HUES64 (cell line): ENCODE results near the gene DCAF10.

Experiments used
- H3K27ac ChIP-seq: 2 replicates; pipeline ENCODE4 v1.7.0; 2013; ENCODE audit warnings: low read depth, low read length, inconsistent platforms
- H3K27me3 ChIP-seq: 2 replicates; pipeline ENCODE4 v1.6.1; 2013; ENCODE audit warnings: mild to moderate bottlenecking, low read length; ENCODE audit not compliant: insufficient read depth
- H3K36me3 ChIP-seq: 2 replicates; pipeline ENCODE4 v1.6.1; 2013; ENCODE audit warnings: mild to moderate bottlenecking, low read length; ENCODE audit not compliant: insufficient read depth
- H3K4me1 ChIP-seq: 2 replicates; pipeline ENCODE4 v1.6.1; 2013; ENCODE audit warnings: mild to moderate bottlenecking, low read length, moderate library complexity; ENCODE audit not compliant: insufficient read depth
- H3K4me3 ChIP-seq: 2 replicates; pipeline ENCODE4 v1.5.1; 2013; ENCODE audit warnings: mild to moderate bottlenecking, low read length, moderate library complexity
- H3K9ac ChIP-seq: 2 replicates; pipeline ENCODE4 v1.6.1; 2013; ENCODE audit warnings: mild to moderate bottlenecking, low read depth, low read length
- H3K9me3 ChIP-seq: 2 replicates; pipeline ENCODE4 v1.6.1; 2013; ENCODE audit warnings: low read depth, low read length; ENCODE audit not compliant: insufficient read depth
- WGBS: fragments of 150-250, 120-280 bp; methylation state at CpG from one replicate; pipeline ENCODE4 v1.1.7; 2013; ENCODE audit warnings: missing lambda C conversion rate; 5-methylcytosine and 5-hydroxymethylcytosine counted together

Gene DCAF10

DNA sequence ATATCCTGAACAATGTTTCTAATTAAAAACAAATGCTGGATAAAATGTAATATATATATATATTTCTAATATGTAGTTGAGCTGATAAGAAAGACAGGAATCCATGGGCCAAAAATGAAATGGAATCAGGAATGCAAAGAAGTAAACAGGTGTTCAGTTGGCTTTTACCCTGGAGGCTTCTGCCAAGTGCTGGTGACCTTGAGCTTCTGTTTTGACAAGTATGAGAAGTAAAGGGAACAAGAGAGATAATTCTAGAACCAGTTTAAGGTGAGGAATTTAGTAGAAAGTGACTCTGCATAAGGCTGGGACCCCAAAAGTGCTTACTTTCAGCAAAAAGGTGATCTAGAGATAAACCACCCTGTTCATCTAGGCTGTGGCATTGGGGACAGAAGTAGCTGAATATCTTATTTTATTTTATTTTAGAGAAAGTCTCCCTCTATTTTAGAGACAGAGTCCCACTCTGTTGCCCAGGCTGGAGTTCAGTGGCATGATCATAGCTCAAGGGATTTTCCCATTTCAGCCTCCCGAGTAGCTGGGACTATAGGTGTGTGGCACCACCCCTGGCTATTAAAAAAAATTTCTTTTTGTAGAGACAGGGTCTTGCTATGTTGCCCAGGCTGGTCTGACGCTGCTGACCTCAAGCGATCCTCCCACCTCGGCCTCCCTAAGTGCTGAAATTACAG, 27.0 kb downstream of the DCAF10 start:
- H3K36me3 ChIP-seq: peaks cover 36% of the 10 kb centered on the region
- WGBS: 94% methylated on average over 4 of the region's 4 CpGs

DNA sequence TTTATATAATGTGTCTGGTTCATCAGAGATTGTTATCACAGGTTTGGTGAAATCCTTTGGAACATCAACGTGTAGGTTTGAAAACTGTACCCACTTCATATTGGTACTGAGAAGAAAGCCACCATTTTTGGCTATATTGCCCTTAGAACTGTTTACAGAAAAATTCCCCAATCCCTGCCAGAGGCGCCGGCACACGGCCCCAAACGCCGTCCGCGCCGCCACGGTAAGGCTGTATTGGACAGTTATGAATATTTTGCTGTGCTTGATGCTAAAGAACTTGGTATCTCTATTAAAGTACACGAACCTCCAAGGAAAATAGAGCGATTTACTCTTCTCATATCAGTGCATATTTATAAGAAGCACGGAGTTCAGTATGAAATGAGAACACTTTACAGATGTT, 35.2 kb downstream of the DCAF10 start:
- WGBS: 97% methylated on average over 13 of the region's 13 CpGs
- peaks cover 6% of the 10 kb centered on the region for H3K36me3 ChIP-seq
- no peaks in the 10 kb centered on the region for H3K4me1 ChIP-seq
- no peak overlapping the region for H3K9ac ChIP-seq
- H3K4me3 ChIP-seq: no peak overlapping the region
- no peaks in the 10 kb centered on the region for H3K27me3 ChIP-seq
- no peak overlapping the region for H3K27ac ChIP-seq
- H3K9me3 ChIP-seq: no peaks in the 10 kb centered on the region

More for the DNA sequence above, 27.0 kb downstream of the DCAF10 start:
- no peaks in the 10 kb centered on the region for H3K4me1 ChIP-seq
- H3K9me3 ChIP-seq: no peaks in the 10 kb centered on the region
- no peak overlapping the region for H3K9ac ChIP-seq
- no peaks in the 10 kb centered on the region for H3K27me3 ChIP-seq
- H3K27ac ChIP-seq: no peak overlapping the region
- no peak overlapping the region for H3K4me3 ChIP-seq

DNA sequence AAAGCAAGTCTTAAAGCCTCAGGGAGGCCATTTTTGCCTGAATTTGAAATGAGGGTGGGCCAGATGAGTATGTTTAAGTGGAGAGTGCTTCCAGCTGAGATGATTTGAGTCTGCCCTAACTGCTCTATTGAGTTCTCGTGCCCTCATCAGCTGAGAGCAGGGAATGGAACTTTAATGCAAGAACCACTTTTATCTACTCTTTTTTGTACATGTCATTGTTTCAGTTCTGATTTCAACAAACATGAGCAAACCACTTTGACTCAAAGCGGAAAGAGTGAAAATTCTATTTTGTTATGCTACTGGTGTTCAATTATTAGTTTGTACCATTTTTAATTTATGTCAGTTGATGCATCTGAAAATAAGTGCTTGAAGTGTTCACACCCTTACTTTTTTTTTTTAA, 35.8 kb downstream of the DCAF10 start:
- Histone ChIP-seq H3K9ac (no peak overlapping the region), H3K4me1 (no peaks in the 10 kb centered on the region), H3K27ac (no peak overlapping the region), H3K4me3 (no peak overlapping the region), H3K27me3 (no peaks in the 10 kb centered on the region), H3K36me3 (peaks cover 9% of the 10 kb centered on the region), H3K9me3 (no peaks in the 10 kb centered on the region)
- 85% methylated on average over 2 of the region's 2 CpGs for WGBS

DNA sequence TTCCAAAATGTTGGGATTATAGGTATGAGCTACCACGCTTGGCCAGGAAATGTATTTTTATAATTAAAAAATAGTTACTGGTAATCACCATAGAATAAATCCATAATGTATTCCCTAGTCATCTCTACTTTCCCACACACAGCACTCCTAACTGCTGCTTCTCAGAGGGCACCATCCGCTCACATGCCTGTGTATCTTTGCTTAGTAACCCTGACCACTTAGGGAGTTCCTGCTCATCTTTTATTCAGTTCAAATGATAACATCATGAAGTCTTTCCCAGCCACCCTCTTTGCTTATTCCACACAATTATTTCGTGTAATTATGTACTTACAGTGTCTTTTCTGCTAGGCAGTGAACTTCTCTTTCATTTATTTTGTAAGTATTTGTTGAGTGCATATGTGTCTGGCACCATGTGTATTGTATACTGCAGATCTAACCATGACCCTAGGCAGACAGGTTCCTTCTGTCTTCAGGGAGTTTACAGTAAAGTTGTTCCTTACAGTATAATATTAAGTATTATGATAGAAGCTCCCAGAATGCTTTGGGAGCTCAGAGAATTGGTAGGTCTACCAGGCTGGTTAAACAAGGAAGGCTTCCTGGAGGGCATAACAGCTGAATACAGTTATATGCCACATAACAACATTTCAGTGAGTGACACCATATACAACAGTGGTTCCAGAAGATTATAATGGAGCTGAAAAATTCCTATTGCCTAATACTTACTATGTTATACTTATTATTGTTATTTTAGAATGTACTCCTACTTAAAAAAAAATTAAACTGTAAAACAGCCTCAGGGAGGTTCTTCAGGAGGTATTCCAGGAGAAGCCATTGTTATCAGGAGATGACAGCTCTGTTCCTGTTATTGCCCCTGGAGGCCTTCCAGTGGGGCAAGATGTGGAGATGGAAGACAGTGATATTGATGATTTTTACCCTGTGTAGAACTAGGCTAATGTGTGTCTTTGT, 39.2 kb downstream of the DCAF10 start:
- Histone ChIP-seq H3K4me3 (no peak overlapping the region), H3K9ac (no peak overlapping the region), H3K9me3 (no peaks in the 10 kb centered on the region), H3K27ac (no peak overlapping the region), H3K36me3 (peaks cover 14% of the 10 kb centered on the region), H3K27me3 (no peaks in the 10 kb centered on the region), H3K4me1 (no peaks in the 10 kb centered on the region)
- WGBS: 90% methylated on average over 2 of the region's 3 CpGs

DNA sequence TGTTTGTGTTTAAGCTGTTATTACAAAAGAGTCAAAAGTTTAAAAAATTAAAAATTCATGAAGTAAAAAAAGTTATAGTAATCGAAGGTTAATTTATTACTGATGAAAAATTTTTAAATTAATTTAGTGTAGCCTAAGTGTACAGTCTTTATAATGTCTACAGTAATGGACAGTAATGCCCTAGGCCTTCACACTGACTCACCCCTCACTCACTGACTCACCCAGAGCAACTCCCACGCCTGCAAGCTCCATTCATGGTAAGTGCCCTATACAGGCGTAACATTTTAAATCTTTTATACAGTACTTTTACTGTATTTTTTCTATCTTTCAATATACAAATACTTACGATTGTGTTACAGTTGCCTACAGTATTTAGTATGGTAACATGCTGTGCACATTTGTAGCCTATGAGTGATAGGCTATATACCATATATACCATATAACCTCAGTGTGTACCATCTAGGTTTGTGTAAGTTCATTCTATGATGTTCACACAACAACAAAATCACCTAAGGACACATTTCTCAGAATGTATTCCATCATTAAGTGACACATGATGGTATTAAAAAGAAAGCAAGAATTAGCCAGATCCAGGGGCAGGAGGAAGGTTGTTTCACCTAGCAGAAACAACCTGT, 40.1 kb downstream of the DCAF10 start:
- Histone ChIP-seq H3K36me3 (peaks cover 14% of the 10 kb centered on the region), H3K9me3 (no peaks in the 10 kb centered on the region), H3K27ac (no peak overlapping the region), H3K4me1 (no peaks in the 10 kb centered on the region), H3K9ac (no peak overlapping the region), H3K27me3 (no peaks in the 10 kb centered on the region), H3K4me3 (no peak overlapping the region)
- 93% methylated on average over 2 of the region's 4 CpGs for WGBS

DNA sequence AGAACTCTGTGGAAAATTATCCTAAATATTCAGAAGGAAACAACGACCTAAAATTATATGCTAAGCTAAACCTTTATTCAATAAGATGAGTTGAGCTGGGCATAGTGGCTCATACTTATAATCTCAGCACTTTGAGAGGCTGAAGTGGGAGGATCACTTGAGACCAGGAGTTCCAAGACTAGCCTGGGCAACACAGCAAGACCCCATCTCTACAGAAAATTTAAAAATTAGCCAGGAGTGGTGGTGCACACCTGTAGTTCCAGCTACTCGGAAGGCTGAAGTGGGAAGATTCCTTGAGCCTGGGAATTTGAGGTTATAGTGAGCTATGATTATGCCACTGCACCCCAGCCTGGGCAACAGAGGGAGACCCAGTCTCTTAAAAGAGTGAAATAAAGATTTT, 51.6 kb downstream of the DCAF10 start:
- 96% methylated on average over 1 of the region's 2 CpGs for WGBS
- Histone ChIP-seq H3K4me3 (no peak overlapping the region), H3K27ac (no peak overlapping the region), H3K36me3 (peaks cover 11% of the 10 kb centered on the region; the same call in 1 of the 2 replicates), H3K9ac (no peak overlapping the region), H3K4me1 (no peaks in the 10 kb centered on the region), H3K9me3 (no peaks in the 10 kb centered on the region), H3K27me3 (no peaks in the 10 kb centered on the region)

DNA sequence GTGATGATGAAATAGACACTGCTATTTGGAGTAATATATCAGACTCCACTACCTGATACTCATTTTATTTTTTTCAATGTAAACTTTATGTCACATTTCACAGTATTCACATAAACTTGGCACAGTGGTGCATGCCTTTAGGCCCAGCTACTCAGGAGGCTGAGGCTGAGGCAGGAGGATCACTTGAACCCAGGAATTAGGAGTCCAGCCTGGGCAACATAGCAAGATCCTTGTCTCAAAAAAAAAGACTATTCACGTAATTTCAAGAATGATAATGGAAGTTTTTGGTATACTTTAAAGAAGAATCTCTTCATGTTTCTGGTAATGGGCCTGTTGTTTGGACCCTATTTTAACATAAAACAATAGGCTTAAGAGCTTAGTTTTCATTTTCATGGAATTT, 56.0 kb downstream of the DCAF10 start:
- H3K9me3 ChIP-seq: no peaks in the 10 kb centered on the region
- H3K36me3 ChIP-seq: peaks cover 38% of the 10 kb centered on the region
- no peaks in the 10 kb centered on the region for H3K4me1 ChIP-seq
- WGBS: 100% methylated on average over 1 of the region's 1 CpG
- H3K27me3 ChIP-seq: no peaks in the 10 kb centered on the region
- no peak overlapping the region for H3K9ac ChIP-seq
- H3K4me3 ChIP-seq: no peak overlapping the region
- no peak overlapping the region for H3K27ac ChIP-seq

DNA sequence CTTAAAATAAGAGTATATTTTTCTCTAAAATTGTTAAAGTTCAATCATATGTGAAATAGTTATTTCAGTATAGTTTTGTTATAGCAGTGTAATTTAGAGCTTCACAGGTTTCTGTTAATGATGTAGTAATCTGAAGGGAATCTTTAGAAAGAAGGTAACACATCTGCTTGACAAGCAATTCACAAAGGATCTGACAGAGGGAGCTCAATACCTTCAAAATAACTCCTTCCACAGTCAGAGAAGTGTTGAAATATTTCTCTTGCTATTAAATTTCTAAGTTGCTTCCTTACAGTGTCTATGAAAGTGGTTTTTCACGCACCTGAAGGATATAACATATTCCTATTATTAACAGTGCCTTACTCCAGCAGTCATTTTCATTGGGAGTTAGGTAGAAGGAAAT, 58.4 kb downstream of the DCAF10 start:
- H3K9me3 ChIP-seq: no peaks in the 10 kb centered on the region
- no peak overlapping the region for H3K4me3 ChIP-seq
- no CpG with 5 or more reads among the region's 1 CpG for WGBS
- no peak overlapping the region for H3K27ac ChIP-seq
- H3K9ac ChIP-seq: no peak overlapping the region
- H3K27me3 ChIP-seq: no peaks in the 10 kb centered on the region
- peaks cover 50% of the 10 kb centered on the region for H3K36me3 ChIP-seq
- no peaks in the 10 kb centered on the region for H3K4me1 ChIP-seq

DNA sequence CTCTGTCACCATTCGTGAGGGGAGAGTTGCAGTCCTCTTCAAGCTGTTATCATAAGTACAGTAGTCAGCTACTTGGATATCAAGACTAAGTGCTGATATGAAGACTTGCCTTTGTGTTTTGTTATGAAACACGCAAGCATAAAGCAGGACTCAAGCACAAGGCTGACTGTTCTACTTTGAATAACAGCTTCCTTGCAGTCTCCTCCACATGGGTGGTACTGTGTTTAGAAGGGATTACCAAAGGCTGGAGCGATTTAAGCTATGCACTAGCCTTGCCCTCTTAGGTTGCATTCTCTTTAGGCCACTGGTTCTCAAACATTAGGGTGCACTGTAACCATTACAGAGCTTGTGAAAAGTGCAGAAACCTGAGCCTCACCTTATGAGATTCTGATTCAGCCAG, 61.9 kb downstream of the DCAF10 start:
- no peak overlapping the region for H3K9ac ChIP-seq
- H3K27ac ChIP-seq: no peak overlapping the region
- no peak overlapping the region for H3K4me3 ChIP-seq
- H3K36me3 ChIP-seq: peaks cover 38% of the 10 kb centered on the region
- 74% methylated on average over 3 of the region's 3 CpGs for WGBS
- no peaks in the 10 kb centered on the region for H3K27me3 ChIP-seq
- no peaks in the 10 kb centered on the region for H3K4me1 ChIP-seq
- H3K9me3 ChIP-seq: no peaks in the 10 kb centered on the region

DNA sequence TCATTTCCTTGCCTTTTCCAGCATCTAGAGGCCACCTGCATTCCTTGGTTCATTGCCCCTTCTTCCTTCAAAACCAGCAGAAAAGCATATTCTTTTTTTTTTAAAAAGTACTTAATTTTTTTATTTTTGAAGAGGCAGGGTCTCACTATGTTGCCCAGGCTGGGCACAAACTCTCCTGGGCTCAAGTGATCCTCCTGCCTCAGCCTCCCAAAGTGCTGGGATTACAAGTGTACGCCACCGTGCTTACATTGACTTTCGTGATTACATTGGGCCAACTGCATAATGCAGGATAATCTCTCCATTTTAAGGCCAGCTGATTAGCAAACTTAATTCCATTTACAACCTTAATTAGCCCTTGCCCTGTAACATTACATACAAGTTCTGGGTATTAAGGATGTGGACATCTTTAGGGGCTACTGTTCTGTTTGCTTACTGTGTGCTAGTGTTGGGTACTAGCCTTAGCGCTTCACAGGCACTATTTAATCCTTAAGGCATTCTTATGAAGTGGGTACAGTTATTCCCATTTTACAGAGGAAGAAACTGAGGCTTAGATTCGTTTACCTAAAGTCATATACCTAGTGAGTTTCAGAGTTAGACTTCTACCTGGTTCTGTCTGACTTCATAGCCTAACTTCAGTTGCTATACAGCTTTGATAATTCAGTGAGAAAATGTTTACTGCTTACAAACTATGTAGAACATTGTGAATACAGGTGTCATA, 69.6 kb downstream of the DCAF10 start:
- no peak overlapping the region for H3K9ac ChIP-seq
- no peaks in the 10 kb centered on the region for H3K4me1 ChIP-seq
- H3K4me3 ChIP-seq: no peak overlapping the region
- 98% methylated on average over 5 of the region's 5 CpGs for WGBS
- H3K9me3 ChIP-seq: no peaks in the 10 kb centered on the region
- no peak overlapping the region for H3K27ac ChIP-seq
- no peaks in the 10 kb centered on the region for H3K27me3 ChIP-seq
- no peaks in the 10 kb centered on the region for H3K36me3 ChIP-seq

DNA sequence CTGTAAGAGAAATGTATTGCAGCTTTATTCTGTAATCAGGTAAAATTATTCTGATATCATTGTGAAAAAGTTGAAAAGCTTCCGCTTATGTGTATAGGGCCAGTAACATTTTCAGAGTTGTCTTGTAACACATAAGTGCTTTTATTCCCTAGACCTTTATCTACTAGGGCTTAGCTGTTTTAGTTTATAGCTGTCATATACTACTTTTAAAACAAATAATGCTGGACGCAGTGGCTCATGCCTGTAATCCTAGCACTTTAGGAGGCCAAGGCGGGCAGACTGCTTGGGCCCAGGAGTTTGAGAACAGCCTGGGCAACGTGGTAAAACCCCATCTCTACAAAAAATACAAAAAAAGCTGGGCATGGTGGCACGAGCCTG, 70.2 kb downstream of the DCAF10 start:
- Histone ChIP-seq H3K9ac (no peak overlapping the region), H3K27me3 (no peaks in the 10 kb centered on the region), H3K27ac (no peak overlapping the region), H3K9me3 (no peaks in the 10 kb centered on the region), H3K4me3 (no peak overlapping the region), H3K4me1 (no peaks in the 10 kb centered on the region), H3K36me3 (no peaks in the 10 kb centered on the region)
- WGBS: 88% methylated on average over 5 of the region's 5 CpGs
